ENCODE results near the gene CCL25. TPM values are rescaled to one million over a fixed set of nuclear protein-coding genes. Genes with fewer than 3 reads are reported as not detected.
"Not testable (repeated sequence)": the region's sequence is repeated elsewhere in the genome, so short reads cannot be mapped to it uniquely, and the experiment has no call there.

Gene CCL25
- total RNA-seq, 1 experiment from 2014 or later: not detected

- no peak overlapping the region for H3K27ac Mint-ChIP-seq (ENCODE audit: unreplicated experiment)
- no peak for DNase-seq
- no peak for TF ChIP-seq CTCF (IDR thresholded peaks at IDR 0.05; ENCODE audit: unreplicated experiment)
- no peak overlapping the region for H3K4me3 Mint-ChIP-seq (ENCODE audit: low read depth, unreplicated experiment)
- H3K27me3 Mint-ChIP-seq (ENCODE audit: unreplicated experiment): peaks cover 14% of the 10 kb centered on the region
- intact Hi-C loops (cut with micrococcal nuclease; ENCODE audit: unreplicated experiment): no loop called here
- CTCF ChIA-PET: no interaction called here
- BruUV-seq (replicated peaks): no TSS peak
- H3K4me1 Mint-ChIP-seq (ENCODE audit: low read depth, unreplicated experiment): no peaks in the 10 kb centered on the region
- H3K36me3 Mint-ChIP-seq (ENCODE audit: insufficient read depth, unreplicated experiment): no peaks in the 10 kb centered on the region
- H3K9me3 Mint-ChIP-seq (ENCODE audit: low read depth, unreplicated experiment): no peaks in the 10 kb centered on the region
These were observed 48.8 kb downstream of the CCL25 start for GRCh38 chr19:8101311-8101710.

DNA sequence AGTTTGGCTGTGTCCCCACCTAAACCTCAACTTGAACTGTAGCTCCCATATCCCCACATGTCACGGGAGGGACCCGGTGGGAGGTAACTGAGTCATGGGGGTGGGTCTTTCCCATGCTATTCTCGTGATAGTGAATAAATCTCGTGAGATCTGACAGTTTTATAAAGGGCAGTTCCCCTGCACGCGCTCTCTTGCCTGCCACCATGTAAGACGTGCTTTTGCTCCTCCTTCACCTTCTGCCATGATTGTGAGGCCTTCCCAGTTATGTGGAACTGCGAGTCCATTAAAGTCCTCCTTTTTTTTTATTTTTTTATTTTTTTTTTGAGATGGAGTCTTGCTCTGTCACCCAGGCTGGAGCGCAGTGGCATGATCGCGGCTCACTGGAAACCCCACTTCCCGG lies 49.4 kb downstream of the CCL25 start:
- intact Hi-C loops (cut with micrococcal nuclease; ENCODE audit: unreplicated experiment); H3K27ac Mint-ChIP-seq (ENCODE audit: unreplicated experiment); CTCF ChIA-PET; H3K36me3 Mint-ChIP-seq (ENCODE audit: insufficient read depth, unreplicated experiment); H3K4me1 Mint-ChIP-seq (ENCODE audit: low read depth, unreplicated experiment); BruUV-seq (replicated peaks); DNase-seq; H3K4me3 Mint-ChIP-seq (ENCODE audit: low read depth, unreplicated experiment); H3K9me3 Mint-ChIP-seq (ENCODE audit: low read depth, unreplicated experiment): not testable (repeated sequence)
- H3K27me3 Mint-ChIP-seq (ENCODE audit: unreplicated experiment): peaks cover 14% of the 10 kb centered on the region

DNA sequence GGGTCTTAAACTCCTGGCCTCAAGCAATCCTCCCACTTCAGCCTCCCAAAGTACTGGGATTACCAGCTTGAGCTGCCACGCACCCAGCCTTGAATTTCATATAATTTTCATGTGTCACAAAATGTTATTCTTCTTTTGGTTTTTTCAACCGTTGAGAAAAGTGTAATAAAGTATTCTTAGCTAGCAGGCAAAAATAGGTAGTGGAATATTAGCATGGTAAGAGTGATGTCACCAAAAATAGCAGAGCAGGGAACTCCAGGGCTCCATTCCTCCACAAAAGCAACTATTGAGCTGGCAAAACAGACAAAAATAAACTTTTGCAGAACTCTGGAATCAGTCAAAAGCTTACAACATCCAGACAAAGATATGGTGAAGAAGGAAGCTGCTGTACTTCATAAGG lies 52.9 kb downstream of the CCL25 start:
- H3K4me1 Mint-ChIP-seq (ENCODE audit: low read depth, unreplicated experiment): no peaks in the 10 kb centered on the region
- H3K9me3 Mint-ChIP-seq (ENCODE audit: low read depth, unreplicated experiment): no peaks in the 10 kb centered on the region
- H3K4me3 Mint-ChIP-seq (ENCODE audit: low read depth, unreplicated experiment): no peak overlapping the region
- no peaks in the 10 kb centered on the region for H3K27me3 Mint-ChIP-seq (ENCODE audit: unreplicated experiment)
- BruUV-seq (replicated peaks): no TSS peak
- H3K27ac Mint-ChIP-seq (ENCODE audit: unreplicated experiment): no peak overlapping the region
- no peaks in the 10 kb centered on the region for H3K36me3 Mint-ChIP-seq (ENCODE audit: insufficient read depth, unreplicated experiment)
- no peak for TF ChIP-seq CTCF (IDR thresholded peaks at IDR 0.05; ENCODE audit: unreplicated experiment)
- CTCF ChIA-PET: no interaction called here
- intact Hi-C loops (cut with micrococcal nuclease; ENCODE audit: unreplicated experiment): no loop called here
- no peak for DNase-seq

GRCh38 chr19:8107301-8107903 lies 54.8 kb downstream of the CCL25 start:
- Mint-ChIP-seq H3K9me3 (ENCODE audit: low read depth, unreplicated experiment) (no peaks in the 10 kb centered on the region), H3K36me3 (ENCODE audit: insufficient read depth, unreplicated experiment) (no peaks in the 10 kb centered on the region), H3K27ac (ENCODE audit: unreplicated experiment) (no peak overlapping the region), H3K27me3 (ENCODE audit: unreplicated experiment) (no peaks in the 10 kb centered on the region), H3K4me1 (ENCODE audit: low read depth, unreplicated experiment) (no peaks in the 10 kb centered on the region), H3K4me3 (ENCODE audit: low read depth, unreplicated experiment) (no peak overlapping the region)
- TF ChIP-seq CTCF (IDR thresholded peaks at IDR 0.05; ENCODE audit: unreplicated experiment): no peak
- intact Hi-C loops (cut with micrococcal nuclease; ENCODE audit: unreplicated experiment): no loop called here
- no TSS peak for BruUV-seq (replicated peaks)
- CTCF ChIA-PET: no interaction called here
- DNase-seq: no peak

GRCh38 chr19:8108560-8109445 lies 56.2 kb downstream of the CCL25 start:
- H3K4me3 Mint-ChIP-seq (ENCODE audit: low read depth, unreplicated experiment): no peak overlapping the region
- H3K27ac Mint-ChIP-seq (ENCODE audit: unreplicated experiment): no peak overlapping the region
- H3K4me1 Mint-ChIP-seq (ENCODE audit: low read depth, unreplicated experiment): no peaks in the 10 kb centered on the region

More at GRCh38 chr19:8108560-8109445, 56.2 kb downstream of the CCL25 start:
- CTCF ChIA-PET: no interaction called here
- DNase-seq: no peak
- TF ChIP-seq CTCF (IDR thresholded peaks at IDR 0.05; ENCODE audit: unreplicated experiment): no peak
- Mint-ChIP-seq H3K27me3 (ENCODE audit: unreplicated experiment) (no peaks in the 10 kb centered on the region), H3K36me3 (ENCODE audit: insufficient read depth, unreplicated experiment) (no peaks in the 10 kb centered on the region), H3K9me3 (ENCODE audit: low read depth, unreplicated experiment) (no peaks in the 10 kb centered on the region)
- BruUV-seq (replicated peaks): no TSS peak
- intact Hi-C loops (cut with micrococcal nuclease; ENCODE audit: unreplicated experiment): no loop called here
